Esophagus muscularis mucosa (tissue), 4 donors: Measurements from ENCODE around the gene DUSP6. TPM values are rescaled to one million over a fixed set of nuclear protein-coding genes. Genes with fewer than 3 reads are reported as not detected.

ENCODE experiments used
- DNase-seq: peaks from one replicate; pipeline ENCODE4 v3.0.0-alpha.2; 2017; ENCODE audit errors: extremely low spot score
- H3K27ac ChIP-seq, 4 donors: fragments of 200-600 bp; sonication (generic); replicated peaks in 1 of 4; 1 replicate in 3 of 4; 2 replicates in 1 of 4; pipeline ENCODE4 v1.5.1; 2016 to 2019; ENCODE audit warnings: mild to moderate bottlenecking in 1 of 4
- H3K27me3 ChIP-seq, 4 donors: fragments of 200-600 bp; sonication (generic); one replicate each; pipeline versions ENCODE4 v1.5.1 to v1.6.0; 2016 to 2019
- H3K36me3 ChIP-seq, 4 donors: fragments of 200-600 bp; sonication (generic); one replicate each; pipeline ENCODE4 v1.5.1; 2016 to 2019
- H3K4me1 ChIP-seq, 4 donors: fragments of 200-600 bp; sonication (generic); one replicate each; pipeline ENCODE4 v1.5.1; 2016 to 2019
- H3K4me3 ChIP-seq, 4 donors: fragments of 200-600 bp; sonication (generic); 1 replicate in 2 of 4; 2 replicates in 2 of 4; pipeline ENCODE4 v1.5.1; 2016 to 2019; ENCODE audit warnings: mild to moderate bottlenecking in 4 of 4, moderate library complexity in 1 of 4
- H3K9me3 ChIP-seq, 4 donors: fragments of 200-600 bp; sonication (generic); 1 replicate in 3 of 4; 2 replicates in 1 of 4; pipeline ENCODE4 v1.5.1; 2016 to 2019
- CTCF ChIP-seq, 3 experiments: fragments of 200-600 bp in 2 of 3; fragments of 450-650 bp in 1 of 3; sonication (generic) in 2 of 3; IDR thresholded peaks; one replicate each; pipeline ENCODE4 v1.5.1; 2017 to 2019; ENCODE audit warnings: antibody characterized with exemption in 3 of 3, mild to moderate bottlenecking in 2 of 3, moderate library complexity in 1 of 3
- EP300 ChIP-seq: sonication (generic); formaldehyde crosslinking; IDR thresholded peaks from one replicate; pipeline ENCODE4 v1.6.1; 2017; ENCODE audit warnings: antibody characterized with exemption
- POLR2A ChIP-seq: fragments of 450-650 bp; IDR thresholded peaks from one replicate; pipeline ENCODE4 v1.6.1; 2017; ENCODE audit warnings: antibody characterized with exemption, moderate library complexity, mild to moderate bottlenecking, low read depth
- POLR2AphosphoS5 ChIP-seq, 2 donors: sonication (generic); formaldehyde crosslinking; IDR thresholded peaks; one replicate each; pipeline ENCODE4 v1.6.1; 2017; ENCODE audit warnings: antibody characterized with exemption in 2 of 2
- WGBS: methylation state at CpG from one replicate; pipeline ENCODE4 v1.1.5; 2018; 5-methylcytosine and 5-hydroxymethylcytosine counted together
- intact Hi-C: fragments of 100-400 bp; cut with DNase I; formaldehyde crosslinking; loops from one replicate; pipeline ENCODE4 v1.15.1; 2023
- total RNA-seq, 4 donors: library from RNA; depleted of rRNA; stranded (reverse); fragments of >200 nt; gene quantifications; one replicate each; pipeline versions ENCODE4 v1.1.0 to v1.2.1, GENCODE V29; 2016

DUSP6 gene
- total RNA-seq, 4 donors from 2014 or later = 62.2 to 108 (median 77.4) TPM

DNA sequence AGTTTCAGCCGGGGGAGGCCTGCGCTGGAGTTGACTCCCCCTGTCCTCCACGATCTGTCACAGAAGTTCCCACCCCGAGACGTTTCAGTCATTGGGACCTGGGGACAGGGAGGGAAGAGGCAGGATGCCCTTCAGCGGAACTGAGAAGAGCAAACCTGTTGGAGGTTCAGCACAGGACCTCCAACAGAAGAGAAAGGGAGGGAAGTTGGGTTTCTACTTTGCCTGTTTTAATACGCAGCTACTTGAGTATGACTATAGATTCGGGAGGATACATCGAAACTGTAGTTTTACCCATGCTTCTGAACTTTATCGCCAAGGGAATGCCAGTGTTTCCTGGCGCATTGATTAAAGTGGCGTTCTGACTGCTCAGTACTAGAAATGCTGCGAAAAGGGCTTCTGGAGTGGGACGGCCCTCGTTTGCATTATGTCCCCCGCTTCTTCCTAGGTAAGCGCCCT, 2.3 kb upstream of the DUSP6 start:
- Histone ChIP-seq H3K27me3 (no peaks in the 10 kb centered on the region), H3K4me1 (peaks cover 19 to 46% (median 40%) of the 10 kb centered on the region in 4 donors), H3K36me3 (peaks cover 0 to 8% (median 0%) of the 10 kb centered on the region in 4 donors), H3K27ac (peak overlapping the region; percentile 98 to 99 (median 99)), H3K9me3 (no peaks in the 10 kb centered on the region), H3K4me3 (peak overlapping the region; percentile 75 to 90 (median 83))
- intact Hi-C loops = loop anchor here (5.0 to 10.0 kb wide), 2 partner anchors 170 to 302 kb away; partner anchors contain the start of genes GALNT4 and POC1B
- TF ChIP-seq POLR2AphosphoS5 (IDR thresholded peaks at IDR 0.05) (no peak), EP300 (no peak), POLR2A (no peak), CTCF (IDR thresholded peaks at IDR 0.05) (no peak)
- 52% methylated on average over 17 of the region's 17 CpGs for WGBS
- DNase-seq = no peak

DNA sequence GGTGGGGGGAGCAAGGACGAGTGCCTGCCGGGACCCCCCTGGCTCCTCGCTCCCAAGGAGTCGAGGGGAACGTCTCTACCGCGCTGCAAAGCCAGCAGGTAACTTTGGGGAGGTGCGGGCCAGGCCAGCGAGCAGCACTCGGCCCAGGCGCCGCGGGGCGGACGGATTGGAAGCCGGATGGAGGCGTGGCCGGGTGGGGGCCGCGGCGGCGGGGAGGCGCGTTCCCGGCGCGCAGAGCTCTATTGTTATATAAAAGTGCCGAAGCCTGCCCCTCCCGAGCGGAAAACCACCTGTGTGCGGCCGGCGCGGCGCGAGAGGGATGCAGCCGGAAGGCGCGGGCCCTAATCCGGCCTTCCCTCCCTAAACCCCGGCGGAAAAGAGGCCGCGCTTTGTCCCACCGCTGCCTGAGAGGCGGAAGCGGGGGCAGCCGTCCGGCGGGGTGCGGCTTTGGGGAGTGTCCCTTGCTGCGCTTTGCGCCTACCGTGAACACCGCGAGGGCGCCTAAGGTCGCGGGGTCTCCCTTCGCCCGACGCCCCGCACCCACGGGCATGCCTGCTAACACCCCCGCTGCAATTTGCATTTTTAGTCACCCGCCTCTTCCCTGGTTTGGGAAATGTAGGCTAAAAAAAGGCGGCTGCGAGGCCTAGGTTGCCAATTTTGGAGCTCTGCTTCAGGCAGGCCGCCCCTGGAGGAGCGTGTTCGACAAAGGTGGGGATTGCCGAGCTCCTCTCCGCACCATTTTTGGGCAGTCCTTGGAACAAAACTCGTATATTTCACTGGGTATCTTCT, 1.7 kb upstream of the DUSP6 start:
- Histone ChIP-seq H3K36me3 (peaks cover 0 to 15% (median 3%) of the 10 kb centered on the region in 4 donors), H3K27ac (peak overlapping the region; percentile 98 to 99 (median 99)), H3K9me3 (no peaks in the 10 kb centered on the region), H3K4me3 (peak overlapping the region; percentile 75 to 90 (median 83)), H3K27me3 (no peaks in the 10 kb centered on the region), H3K4me1 (peaks cover 19 to 50% (median 45%) of the 10 kb centered on the region in 4 donors)
- no peak for DNase-seq
- WGBS = 3% methylated on average over 27 of the region's 74 CpGs
- TF ChIP-seq EP300 = no peak
- peak; percentile 63 to 75 for TF ChIP-seq POLR2AphosphoS5 (IDR thresholded peaks at IDR 0.05)
- intact Hi-C loops = loop anchor here (2.0 to 10.0 kb wide), 4 partner anchors 31 to 302 kb away; partner anchors contain the start of genes GALNT4 and POC1B

- no peak for DNase-seq
- no peaks in the 10 kb centered on the region for H3K9me3 ChIP-seq
- peak overlapping the region; percentile 75 to 90 (median 83) for H3K4me3 ChIP-seq
- H3K4me1 ChIP-seq = peaks cover 19 to 57% (median 52%) of the 10 kb centered on the region in 4 donors
- 3% methylated on average over 12 of the region's 49 CpGs for WGBS
- no peaks in the 10 kb centered on the region for H3K27me3 ChIP-seq
- peak overlapping the region; percentile 98 to 99 (median 99) for H3K27ac ChIP-seq
- peaks cover 0 to 22% (median 8%) of the 10 kb centered on the region in 4 donors for H3K36me3 ChIP-seq
- TF ChIP-seq POLR2A (peak; percentile 48), EP300 (no peak), POLR2AphosphoS5 (IDR thresholded peaks at IDR 0.05) (peak; percentile 73 to 90)
- intact Hi-C loops = loop anchor here (2.0 to 10.0 kb wide), 4 partner anchors 31 to 301 kb away; partner anchors contain the start of genes GALNT4 and POC1B
Measured at GRCh38 chr12:89353188-89353822, 1.0 kb upstream of the DUSP6 start.

GRCh38 chr12:89352242-89352491, 134 bp downstream of the DUSP6 start:
- Histone ChIP-seq H3K36me3 (peaks cover 0 to 31% (median 12%) of the 10 kb centered on the region in 4 donors), H3K27ac (peak overlapping the region; percentile 98 to 99 (median 99)), H3K4me3 (peak overlapping the region; percentile 75 to 90 (median 83)), H3K27me3 (no peaks in the 10 kb centered on the region), H3K4me1 (peaks cover 24 to 63% (median 57%) of the 10 kb centered on the region in 4 donors), H3K9me3 (no peaks in the 10 kb centered on the region)
- no peak for DNase-seq
- 0% methylated on average over 7 of the region's 10 CpGs for WGBS
- no peak for TF ChIP-seq EP300
- peak; percentile 83 for TF ChIP-seq POLR2A
- no peak for TF ChIP-seq POLR2AphosphoS5 (IDR thresholded peaks at IDR 0.05)
- intact Hi-C loops = loop anchor here (2.0 to 10.0 kb wide), 4 partner anchors 33 to 300 kb away; partner anchors contain the start of genes GALNT4 and POC1B

DNA sequence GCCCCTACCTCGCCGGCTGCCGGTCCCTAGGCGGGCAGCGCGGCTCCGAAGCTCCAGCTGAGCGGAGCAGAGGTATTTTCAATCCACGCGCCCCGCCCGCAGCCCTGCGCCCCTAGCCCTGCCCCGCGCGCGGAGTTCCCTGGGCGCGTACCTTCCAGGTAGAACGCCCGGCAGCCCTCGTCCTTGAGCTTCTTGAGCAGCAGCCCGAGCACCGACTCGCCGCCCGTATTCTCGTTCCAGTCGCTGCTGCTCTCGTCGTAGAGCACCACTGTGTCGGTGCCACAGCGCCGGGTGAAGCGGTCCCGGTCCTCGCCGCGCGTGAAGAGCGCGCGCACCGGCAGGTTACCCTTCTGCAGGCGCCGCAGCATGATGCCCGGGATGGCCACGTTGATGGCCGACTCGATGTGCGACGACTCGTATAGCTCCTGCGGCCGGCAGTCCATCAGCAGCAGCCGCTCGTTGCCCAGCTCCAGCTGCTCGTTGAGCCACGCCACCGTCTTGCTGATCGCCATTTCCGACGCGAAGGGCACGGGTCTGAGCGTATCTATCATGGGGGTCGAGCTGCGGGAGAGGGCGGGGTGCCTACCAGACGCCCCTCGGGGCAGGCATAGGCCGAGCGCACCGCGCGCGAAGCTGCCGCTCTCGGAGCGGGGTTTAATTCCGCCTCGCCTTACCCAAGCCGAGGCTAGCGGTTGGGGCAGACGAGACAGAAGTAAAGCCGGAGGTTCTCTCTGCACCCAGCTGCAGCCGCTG, 636 bp downstream of the DUSP6 start:
- Histone ChIP-seq H3K27ac (peak overlapping the region; percentile 98 to 99 (median 99)), H3K36me3 (peaks cover 0 to 34% (median 12%) of the 10 kb centered on the region in 4 donors), H3K4me3 (peak overlapping the region; percentile 75 to 90 (median 83)), H3K9me3 (no peaks in the 10 kb centered on the region), H3K27me3 (no peaks in the 10 kb centered on the region), H3K4me1 (peaks cover 29 to 64% (median 57%) of the 10 kb centered on the region in 4 donors)
- intact Hi-C loops = loop anchor here (2.0 to 10.0 kb wide), 5 partner anchors 33 to 299 kb away; partner anchors contain the start of genes GALNT4 and POC1B
- 0% methylated on average over 19 of the region's 87 CpGs for WGBS
- TF ChIP-seq CTCF (IDR thresholded peaks at IDR 0.05) = no peak
- TF ChIP-seq POLR2A = no peak
- no peak for TF ChIP-seq POLR2AphosphoS5 (IDR thresholded peaks at IDR 0.05)
- no peak for TF ChIP-seq EP300
- DNase-seq = no peak
